HepG2 (cell line): ENCODE data around the gene TSN. TPM values are rescaled to one million over a fixed set of nuclear protein-coding genes. Genes with fewer than 3 reads are reported as not detected.

ENCODE experiments used
- FOXP1 ChIP-seq, 2 experiments: fragments of 450-650 bp in 1 of 2; IDR thresholded peaks; 2 replicates each; pipeline ENCODE4 v1.6.1; 2017 to 2018; ENCODE audit warnings: antibody characterized with exemption in 1 of 2
- HNRNPK ChIP-seq: fragments of 200-400 bp; formaldehyde crosslinking; IDR thresholded peaks from 2 replicates; pipeline ENCODE4 v1.6.1; 2018; ENCODE audit warnings: low read length, low read depth, moderate library complexity, mild to moderate bottlenecking; ENCODE audit not compliant: poor library complexity, severe bottlenecking
- MAFF ChIP-seq: IDR thresholded peaks from 2 replicates; pipeline ENCODE4 v1.6.1; 2011; ENCODE audit warnings: low read depth, low read length, improper control_type of control experiment
- PHF8 ChIP-seq: sonication (generic); formaldehyde crosslinking; IDR thresholded peaks from 2 replicates; pipeline ENCODE4 v1.5.0; 2020; ENCODE audit warnings: missing genetic modification reagents
- SYNCRIP ChIP-seq: fragments of 200-400 bp; formaldehyde crosslinking; IDR thresholded peaks from 2 replicates; pipeline ENCODE4 v1.6.1; 2018; ENCODE audit warnings: mild to moderate bottlenecking, low read depth, low read length; ENCODE audit not compliant: insufficient read depth
- THYN1 ChIP-seq: sonication (generic); formaldehyde crosslinking; IDR thresholded peaks from 2 replicates; pipeline ENCODE4 v1.8.1; 2023; ENCODE audit warnings: low read depth, mild to moderate bottlenecking, moderate library complexity, missing genetic modification reagents, borderline replicate concordance
- U2AF1 ChIP-seq: fragments of 200-400 bp; formaldehyde crosslinking; optimal IDR thresholded peaks from 2 replicates; pipeline ENCODE3; 2017; ENCODE audit warnings: mild to moderate bottlenecking, low read depth, low read length
- ZC3H13 ChIP-seq: sonication (generic); formaldehyde crosslinking; IDR thresholded peaks from 2 replicates; pipeline ENCODE4 v1.8.1; 2023; ENCODE audit warnings: mild to moderate bottlenecking, missing genetic modification reagents, moderate library complexity
- ZNF225 ChIP-seq: sonication (generic); formaldehyde crosslinking; IDR thresholded peaks from 2 replicates; pipeline ENCODE4 v1.4.0; 2020; ENCODE audit warnings: mild to moderate bottlenecking, missing genetic modification reagents
- ZNF331 ChIP-seq: sonication (generic); formaldehyde crosslinking; IDR thresholded peaks from 2 replicates; pipeline ENCODE4 v1.4.0; 2020; ENCODE audit warnings: missing genetic modification reagents
- ZNF550 ChIP-seq: sonication (generic); formaldehyde crosslinking; IDR thresholded peaks from 2 replicates; pipeline ENCODE4 v1.4.0; 2020; ENCODE audit warnings: mild to moderate bottlenecking, missing genetic modification reagents, borderline replicate concordance
- polyA plus RNA-seq, 8 experiments: library from polyadenylated mRNA; depleted of rRNA in 3 of 8; stranded (reverse) in 7 of 8; unstranded in 1 of 8; fragments of >200 nt; fragmentation: Illumina TruSeq in 4 of 8; extraction: Trizol in 4 of 8; gene quantifications; 2 replicates each; pipeline versions ENCODE4 v1.2.1 to v1.2.3, GENCODE V29; 2011 to 2016; ENCODE audit warnings: low read depth in 4 of 8, missing spikeins in 1 of 8, mixed read lengths in 1 of 8; ENCODE audit not compliant: insufficient read depth in 1 of 8
- total RNA-seq, 5 experiments: library from RNA; depleted of rRNA; stranded (reverse); fragments of >200 nt; fragmentation: Illumina TruSeq; extraction: Trizol; gene quantifications; 2 replicates each; pipeline ENCODE4 v1.2.3, GENCODE V29; 2016; ENCODE audit warnings: low read depth in 1 of 5
- TF ChIP-seq, protein P1 (sequence below): sonication (generic); formaldehyde crosslinking; IDR thresholded peaks from one replicate; pipeline ENCODE4 v1.5.1; 2020; ENCODE audit warnings: mild to moderate bottlenecking, missing genetic modification reagents; ENCODE audit errors: not compliant biosample characterization
- TF ChIP-seq, protein P2 (sequence below): sonication (generic); formaldehyde crosslinking; conservative IDR thresholded peaks from 2 replicates; pipeline ENCODE4 v1.5.0; 2020; ENCODE audit warnings: missing genetic modification reagents
- TF ChIP-seq, protein P3 (sequence below): sonication (generic); formaldehyde crosslinking; IDR thresholded peaks from 2 replicates; pipeline ENCODE4 v1.9.0; 2021; ENCODE audit warnings: missing genetic modification reagents, mild to moderate bottlenecking, borderline replicate concordance
- TF ChIP-seq, protein P4 (sequence below): sonication (generic); formaldehyde crosslinking; conservative IDR thresholded peaks from 2 replicates; pipeline ENCODE4 v1.8.0; 2022; ENCODE audit warnings: mild to moderate bottlenecking, moderate library complexity, missing genetic modification reagents

TSN gene
- total and polyA plus RNA-seq, 2 of the 13 experiments (the other 11 are each of a cell fraction or from before 2014, with no cell fraction given), result 56.4 to 115 TPM

DNA sequence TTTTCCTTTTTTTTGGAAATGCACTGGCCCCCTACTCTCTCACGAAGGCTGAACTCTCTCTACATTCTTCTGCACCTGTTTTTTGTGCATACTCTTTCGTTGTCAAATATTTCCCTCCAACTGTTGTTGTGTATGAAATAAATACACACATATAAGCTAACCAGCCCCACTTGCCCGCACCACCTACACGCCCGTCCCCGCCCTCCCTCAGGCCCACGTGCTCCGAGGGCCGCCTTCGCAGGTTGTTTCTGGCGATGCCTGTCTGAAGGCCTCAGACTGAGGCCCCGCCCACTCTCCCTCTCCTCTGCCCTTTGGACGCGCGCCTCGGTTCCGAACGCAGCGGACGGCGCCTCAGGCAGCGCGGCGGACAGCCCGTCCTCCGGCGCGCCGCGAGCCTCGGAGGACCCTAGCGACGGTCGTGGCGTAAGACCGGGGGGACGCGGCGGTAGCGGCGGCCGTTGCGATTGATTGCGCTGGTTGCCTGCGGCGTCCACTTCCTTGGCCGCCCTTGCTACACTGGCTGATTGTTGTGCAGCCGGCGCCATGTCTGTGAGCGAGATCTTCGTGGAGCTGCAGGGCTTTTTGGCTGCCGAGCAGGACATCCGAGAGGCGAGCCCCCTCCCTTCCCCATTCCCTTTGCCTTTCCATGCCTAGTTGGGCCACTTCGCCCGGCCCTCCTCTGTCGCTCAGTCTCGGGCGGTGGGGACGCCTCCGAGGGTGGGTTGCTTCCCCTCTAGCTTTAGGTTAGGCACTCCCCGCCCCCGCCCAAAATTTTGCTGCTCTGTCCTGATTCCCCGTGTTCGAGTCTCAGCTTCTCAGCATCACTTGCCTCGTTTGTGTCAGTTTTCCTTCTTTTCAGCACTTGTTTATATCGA lies at the start of gene TSN (continued):
- TF ChIP-seq, protein P1, sequence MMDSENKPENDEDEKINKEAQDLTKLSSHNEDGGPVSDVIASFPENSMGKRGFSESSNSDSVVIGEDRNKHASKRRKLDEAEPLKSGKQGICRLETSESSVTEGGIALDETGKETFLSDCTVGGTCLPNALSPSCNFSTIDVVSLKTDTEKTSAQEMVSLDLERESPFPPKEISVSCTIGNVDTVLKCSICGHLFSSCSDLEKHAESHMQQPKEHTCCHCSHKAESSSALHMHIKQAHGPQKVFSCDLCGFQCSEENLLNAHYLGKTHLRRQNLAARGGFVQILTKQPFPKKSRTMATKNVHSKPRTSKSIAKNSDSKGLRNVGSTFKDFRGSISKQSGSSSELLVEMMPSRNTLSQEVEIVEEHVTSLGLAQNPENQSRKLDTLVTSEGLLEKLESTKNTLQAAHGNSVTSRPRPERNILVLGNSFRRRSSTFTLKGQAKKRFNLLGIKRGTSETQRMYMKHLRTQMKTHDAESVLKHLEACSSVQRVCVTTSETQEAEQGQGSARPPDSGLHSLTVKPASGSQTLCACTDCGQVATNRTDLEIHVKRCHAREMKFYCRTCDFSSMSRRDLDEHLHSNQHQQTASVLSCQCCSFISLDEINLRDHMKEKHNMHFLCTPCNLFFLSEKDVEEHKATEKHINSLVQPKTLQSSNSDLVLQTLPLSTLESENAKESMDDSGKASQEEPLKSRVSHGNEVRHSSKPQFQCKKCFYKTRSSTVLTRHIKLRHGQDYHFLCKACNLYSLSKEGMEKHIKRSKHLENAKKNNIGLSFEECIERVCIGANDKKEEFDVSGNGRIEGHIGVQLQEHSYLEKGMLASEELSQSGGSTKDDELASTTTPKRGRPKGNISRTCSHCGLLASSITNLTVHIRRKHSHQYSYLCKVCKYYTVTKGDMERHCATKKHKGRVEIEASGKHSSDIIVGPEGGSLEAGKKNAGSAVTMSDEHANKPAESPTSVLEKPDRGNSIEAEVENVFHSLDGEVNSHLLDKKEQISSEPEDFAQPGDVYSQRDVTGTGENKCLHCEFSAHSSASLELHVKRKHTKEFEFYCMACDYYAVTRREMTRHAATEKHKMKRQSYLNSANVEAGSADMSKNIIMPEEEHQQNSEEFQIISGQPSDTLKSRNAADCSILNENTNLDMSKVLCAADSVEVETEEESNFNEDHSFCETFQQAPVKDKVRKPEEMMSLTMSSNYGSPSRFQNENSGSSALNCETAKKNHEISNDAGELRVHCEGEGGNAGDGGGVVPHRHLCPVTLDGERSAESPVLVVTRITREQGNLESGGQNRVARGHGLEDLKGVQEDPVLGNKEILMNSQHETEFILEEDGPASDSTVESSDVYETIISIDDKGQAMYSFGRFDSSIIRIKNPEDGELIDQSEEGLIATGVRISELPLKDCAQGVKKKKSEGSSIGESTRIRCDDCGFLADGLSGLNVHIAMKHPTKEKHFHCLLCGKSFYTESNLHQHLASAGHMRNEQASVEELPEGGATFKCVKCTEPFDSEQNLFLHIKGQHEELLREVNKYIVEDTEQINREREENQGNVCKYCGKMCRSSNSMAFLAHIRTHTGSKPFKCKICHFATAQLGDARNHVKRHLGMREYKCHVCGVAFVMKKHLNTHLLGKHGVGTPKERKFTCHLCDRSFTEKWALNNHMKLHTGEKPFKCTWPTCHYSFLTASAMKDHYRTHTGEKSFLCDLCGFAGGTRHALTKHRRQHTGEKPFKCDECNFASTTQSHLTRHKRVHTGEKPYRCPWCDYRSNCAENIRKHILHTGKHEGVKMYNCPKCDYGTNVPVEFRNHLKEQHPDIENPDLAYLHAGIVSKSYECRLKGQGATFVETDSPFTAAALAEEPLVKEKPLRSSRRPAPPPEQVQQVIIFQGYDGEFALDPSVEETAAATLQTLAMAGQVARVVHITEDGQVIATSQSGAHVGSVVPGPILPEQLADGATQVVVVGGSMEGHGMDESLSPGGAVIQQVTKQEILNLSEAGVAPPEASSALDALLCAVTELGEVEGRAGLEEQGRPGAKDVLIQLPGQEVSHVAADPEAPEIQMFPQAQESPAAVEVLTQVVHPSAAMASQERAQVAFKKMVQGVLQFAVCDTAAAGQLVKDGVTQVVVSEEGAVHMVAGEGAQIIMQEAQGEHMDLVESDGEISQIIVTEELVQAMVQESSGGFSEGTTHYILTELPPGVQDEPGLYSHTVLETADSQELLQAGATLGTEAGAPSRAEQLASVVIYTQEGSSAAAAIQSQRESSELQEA (CRISPR knock-in tag), result peak; percentile 92
- TF ChIP-seq MAFF, result no peak
- TF ChIP-seq SYNCRIP, result no peak
- TF ChIP-seq, protein P2, sequence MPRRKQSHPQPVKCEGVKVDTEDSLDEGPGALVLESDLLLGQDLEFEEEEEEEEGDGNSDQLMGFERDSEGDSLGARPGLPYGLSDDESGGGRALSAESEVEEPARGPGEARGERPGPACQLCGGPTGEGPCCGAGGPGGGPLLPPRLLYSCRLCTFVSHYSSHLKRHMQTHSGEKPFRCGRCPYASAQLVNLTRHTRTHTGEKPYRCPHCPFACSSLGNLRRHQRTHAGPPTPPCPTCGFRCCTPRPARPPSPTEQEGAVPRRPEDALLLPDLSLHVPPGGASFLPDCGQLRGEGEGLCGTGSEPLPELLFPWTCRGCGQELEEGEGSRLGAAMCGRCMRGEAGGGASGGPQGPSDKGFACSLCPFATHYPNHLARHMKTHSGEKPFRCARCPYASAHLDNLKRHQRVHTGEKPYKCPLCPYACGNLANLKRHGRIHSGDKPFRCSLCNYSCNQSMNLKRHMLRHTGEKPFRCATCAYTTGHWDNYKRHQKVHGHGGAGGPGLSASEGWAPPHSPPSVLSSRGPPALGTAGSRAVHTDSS (CRISPR knock-in tag), result no peak
- no peak for TF ChIP-seq THYN1 (CRISPR knock-in tag)
- TF ChIP-seq ZNF331 (CRISPR knock-in tag), result peak; percentile 94
- TF ChIP-seq, protein P3, sequence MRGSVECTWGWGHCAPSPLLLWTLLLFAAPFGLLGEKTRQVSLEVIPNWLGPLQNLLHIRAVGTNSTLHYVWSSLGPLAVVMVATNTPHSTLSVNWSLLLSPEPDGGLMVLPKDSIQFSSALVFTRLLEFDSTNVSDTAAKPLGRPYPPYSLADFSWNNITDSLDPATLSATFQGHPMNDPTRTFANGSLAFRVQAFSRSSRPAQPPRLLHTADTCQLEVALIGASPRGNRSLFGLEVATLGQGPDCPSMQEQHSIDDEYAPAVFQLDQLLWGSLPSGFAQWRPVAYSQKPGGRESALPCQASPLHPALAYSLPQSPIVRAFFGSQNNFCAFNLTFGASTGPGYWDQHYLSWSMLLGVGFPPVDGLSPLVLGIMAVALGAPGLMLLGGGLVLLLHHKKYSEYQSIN (CRISPR knock-in tag), result no peak
- peak; percentile 81 for TF ChIP-seq ZC3H13
- no peak for TF ChIP-seq U2AF1
- TF ChIP-seq ZNF225 (CRISPR knock-in tag), result peak; percentile 94; the same call in 1 of the 2 replicates
- TF ChIP-seq HNRNPK, result peak; percentile 86
- TF ChIP-seq FOXP1 (IDR thresholded peaks at IDR 0.05), result no peak
- peak; percentile 45 for TF ChIP-seq FOXP1 (CRISPR knock-in tag; IDR thresholded peaks at IDR 0.05)
- TF ChIP-seq, protein P4, sequence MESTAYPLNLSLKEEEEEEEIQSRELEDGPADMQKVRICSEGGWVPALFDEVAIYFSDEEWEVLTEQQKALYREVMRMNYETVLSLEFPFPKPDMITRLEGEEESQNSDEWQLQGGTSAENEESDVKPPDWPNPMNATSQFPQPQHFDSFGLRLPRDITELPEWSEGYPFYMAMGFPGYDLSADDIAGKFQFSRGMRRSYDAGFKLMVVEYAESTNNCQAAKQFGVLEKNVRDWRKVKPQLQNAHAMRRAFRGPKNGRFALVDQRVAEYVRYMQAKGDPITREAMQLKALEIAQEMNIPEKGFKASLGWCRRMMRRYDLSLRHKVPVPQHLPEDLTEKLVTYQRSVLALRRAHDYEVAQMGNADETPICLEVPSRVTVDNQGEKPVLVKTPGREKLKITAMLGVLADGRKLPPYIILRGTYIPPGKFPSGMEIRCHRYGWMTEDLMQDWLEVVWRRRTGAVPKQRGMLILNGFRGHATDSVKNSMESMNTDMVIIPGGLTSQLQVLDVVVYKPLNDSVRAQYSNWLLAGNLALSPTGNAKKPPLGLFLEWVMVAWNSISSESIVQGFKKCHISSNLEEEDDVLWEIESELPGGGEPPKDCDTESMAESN (CRISPR knock-in tag), result peak; percentile 97
- TF ChIP-seq PHF8, result peak; percentile 97
- TF ChIP-seq ZNF550 (CRISPR knock-in tag), result peak; percentile 97
